ENCODE data around the gene PRICKLE4. TPM values are rescaled to one million over a fixed set of nuclear protein-coding genes. Genes with fewer than 3 reads are reported as not detected.
A peak's percentile ranks its signal among the peaks of the same experiment; 100 is the strongest.
"Not testable (repeated sequence)": the region's sequence is repeated elsewhere in the genome, so short reads cannot be mapped to it uniquely, and the experiment has no call there.

PRICKLE4 gene
- total RNA-seq, 1 donor from 2014 or later: 3.8 TPM

DNA sequence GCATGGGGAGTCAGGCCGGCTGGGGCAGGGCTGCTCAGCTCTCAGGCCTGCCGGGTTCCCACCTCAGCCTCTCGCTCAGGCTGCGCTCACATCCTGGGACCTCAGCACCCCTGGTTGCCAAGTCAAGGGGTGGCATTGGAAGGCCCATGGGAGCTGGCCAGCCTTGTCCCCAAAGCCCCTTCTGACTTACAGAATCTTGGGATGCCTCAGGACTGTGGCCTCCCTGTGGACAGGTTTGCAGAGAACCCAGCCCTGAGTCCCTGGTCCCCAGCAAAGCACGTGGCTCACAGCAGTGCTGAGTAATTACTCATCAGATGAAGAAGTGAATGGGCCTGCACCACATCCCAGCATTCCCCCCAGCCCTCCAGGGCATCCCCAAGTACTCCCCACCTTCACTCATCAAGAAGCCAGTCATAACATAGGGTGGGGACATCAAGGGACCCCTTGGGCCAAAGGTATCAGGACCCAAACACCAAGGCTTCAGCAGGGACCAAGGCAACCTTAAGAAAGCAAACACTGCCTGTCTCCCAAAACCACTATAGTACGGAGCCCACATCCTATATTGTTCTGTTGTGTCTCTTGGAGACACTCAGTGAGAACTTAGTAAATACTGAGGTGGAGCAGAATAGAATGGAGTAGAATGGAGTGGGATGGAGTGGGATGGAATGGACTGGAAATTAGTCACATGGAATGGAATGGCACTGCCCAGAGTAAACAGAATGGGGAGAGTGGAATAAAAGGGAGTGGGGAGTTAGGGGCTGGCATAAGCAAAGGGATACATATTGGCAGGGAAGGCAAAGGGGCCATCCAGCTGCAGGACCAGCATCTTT is 37.0 kb upstream of the PRICKLE4 start:
- no peak for DNase-seq
- intact Hi-C loops (cut with micrococcal nuclease): no loop called here
- ATAC-seq: no peak

DNA sequence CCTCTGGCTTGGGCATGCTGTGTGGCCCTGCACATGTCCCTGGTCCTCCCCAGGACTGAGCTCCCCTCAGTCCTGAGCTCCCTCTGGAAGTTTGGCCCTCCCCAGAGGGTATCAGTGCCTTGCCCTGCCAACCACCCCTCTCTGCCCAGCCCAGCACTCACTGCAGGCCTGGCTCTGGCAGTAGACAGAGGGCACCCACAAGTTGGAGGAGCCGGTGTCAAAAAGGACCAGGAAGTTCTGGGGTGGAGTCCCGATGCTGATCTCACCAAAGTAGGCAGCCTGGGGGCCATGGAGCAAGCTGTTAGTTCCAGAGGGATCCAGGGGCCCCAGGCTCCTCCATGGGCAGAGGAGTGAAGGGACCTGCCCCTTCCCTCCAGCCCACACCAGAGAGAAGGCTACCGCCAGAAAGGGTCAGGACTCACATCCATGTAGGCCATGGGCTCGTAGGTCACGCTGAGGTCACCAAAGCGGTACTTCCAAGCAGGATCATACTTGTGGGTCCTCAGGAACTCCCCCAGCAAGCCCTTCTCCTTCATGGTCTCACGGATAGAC is 36.3 kb upstream of the PRICKLE4 start:
- DNase-seq: no peak
- intact Hi-C loops (cut with micrococcal nuclease): no loop called here
- no peak for ATAC-seq

DNA sequence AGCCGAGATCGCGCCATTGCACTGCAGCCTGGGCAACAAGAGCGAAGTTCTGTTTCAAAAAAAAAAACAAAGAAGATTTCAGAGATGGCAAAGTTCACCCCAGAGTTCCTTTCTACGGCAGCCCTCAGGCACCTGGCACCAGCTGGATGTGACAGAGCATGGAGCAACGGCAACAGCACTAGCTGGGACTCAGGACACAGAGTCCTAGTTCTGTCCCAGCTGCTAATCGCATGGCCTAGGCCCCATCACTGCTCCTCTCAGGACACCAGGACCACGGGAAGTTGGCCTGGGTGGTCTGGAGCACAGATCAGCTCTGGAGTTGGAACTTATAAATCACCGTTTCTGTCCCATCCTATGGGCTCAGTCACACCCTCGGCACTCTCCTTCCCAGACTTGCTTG is 34.5 kb upstream of the PRICKLE4 start:
- intact Hi-C loops (cut with micrococcal nuclease): no loop called here
- ATAC-seq: no peak
- no peak for DNase-seq

DNA sequence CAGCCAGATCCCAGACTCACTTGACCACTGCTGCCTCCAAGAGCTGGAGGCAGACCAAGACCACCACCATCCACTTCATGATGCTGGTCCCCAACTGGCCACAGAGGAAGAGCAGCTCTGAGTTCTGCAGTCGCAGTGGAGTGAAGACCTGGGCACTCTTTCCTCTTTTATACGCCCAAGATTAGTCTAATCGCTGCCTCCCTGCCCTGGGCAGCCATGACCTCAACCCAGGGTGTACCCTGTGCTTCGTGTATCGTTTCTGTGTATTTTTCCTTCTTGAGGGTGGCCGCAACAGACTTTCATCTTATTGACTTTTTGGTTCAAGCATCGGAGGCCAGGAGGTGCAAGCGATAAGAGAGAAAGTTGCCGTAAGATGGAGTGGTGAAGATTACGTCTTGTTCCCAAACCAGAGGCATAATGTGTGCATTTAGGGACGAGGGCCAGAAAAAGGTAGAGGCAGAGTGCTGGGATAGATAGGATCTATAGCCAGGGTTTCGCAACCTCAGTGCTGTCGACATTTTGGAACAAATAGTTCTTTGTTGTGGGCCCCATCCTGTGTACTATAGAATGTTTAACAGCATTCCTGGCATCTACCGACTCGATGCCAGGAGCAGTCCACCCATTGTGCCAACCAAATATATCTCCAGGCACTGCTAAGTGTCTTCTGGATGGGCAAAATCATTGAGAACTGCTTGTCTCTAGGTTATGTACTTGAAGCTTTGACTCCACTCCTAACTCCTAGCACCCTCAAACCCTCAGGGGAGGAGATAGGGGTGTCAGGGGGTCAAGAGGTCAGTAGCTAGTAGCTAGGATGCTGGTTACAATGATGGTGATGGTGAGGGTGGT is 33.1 kb upstream of the PRICKLE4 start, which contains the start of gene PGC:
PGC (minus strand) TSS at position 142 of the 846 bp plus-strand sequence; CDS start at position 79, 63 bp downstream.
- ATAC-seq (no peak), DNase-seq (no peak)
- intact Hi-C loops (cut with micrococcal nuclease): no loop called here

DNA sequence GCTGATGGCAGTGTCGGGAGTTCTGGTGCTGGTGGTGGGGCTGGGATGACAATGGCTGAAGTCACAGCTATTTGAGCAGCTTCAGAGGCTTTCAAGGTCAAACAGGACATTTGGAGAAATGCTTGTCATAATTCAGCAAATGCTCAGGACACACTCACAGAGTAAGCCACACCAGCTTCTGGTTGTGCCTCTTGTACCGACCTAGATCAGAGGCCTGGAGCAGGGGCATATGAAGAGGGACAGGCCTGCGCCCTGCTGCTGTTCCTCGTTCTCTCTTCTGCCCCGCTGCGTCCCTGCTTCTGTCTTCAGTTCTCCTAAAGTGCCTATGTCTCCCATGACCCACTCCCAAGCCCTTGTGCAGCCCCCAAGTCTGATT is 32.5 kb upstream of the PRICKLE4 start:
- DNase-seq: no peak
- intact Hi-C loops (cut with micrococcal nuclease): no loop called here
- no peak for ATAC-seq

DNA sequence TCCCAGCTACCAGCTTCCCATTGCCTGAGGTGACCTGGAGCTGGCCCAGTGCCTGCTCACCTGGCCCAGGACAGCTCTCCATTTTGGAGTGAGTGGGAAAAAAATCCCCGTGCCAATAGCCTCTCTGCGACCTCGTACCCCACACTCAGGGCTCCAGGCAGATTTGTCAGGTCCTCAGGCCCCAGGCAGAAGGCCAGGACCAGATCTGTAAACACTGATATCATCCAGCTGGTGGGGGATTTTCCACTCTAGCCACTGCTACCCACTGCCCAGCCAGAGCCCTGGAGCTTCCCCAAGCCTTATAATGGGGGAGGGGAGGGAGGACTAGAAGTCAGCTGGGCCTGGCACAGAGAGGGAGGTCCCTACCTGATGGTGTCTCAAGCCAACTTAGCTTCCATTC is 32.0 kb upstream of the PRICKLE4 start:
- intact Hi-C loops (cut with micrococcal nuclease): no loop called here
- DNase-seq (no peak), ATAC-seq (no peak)

DNA sequence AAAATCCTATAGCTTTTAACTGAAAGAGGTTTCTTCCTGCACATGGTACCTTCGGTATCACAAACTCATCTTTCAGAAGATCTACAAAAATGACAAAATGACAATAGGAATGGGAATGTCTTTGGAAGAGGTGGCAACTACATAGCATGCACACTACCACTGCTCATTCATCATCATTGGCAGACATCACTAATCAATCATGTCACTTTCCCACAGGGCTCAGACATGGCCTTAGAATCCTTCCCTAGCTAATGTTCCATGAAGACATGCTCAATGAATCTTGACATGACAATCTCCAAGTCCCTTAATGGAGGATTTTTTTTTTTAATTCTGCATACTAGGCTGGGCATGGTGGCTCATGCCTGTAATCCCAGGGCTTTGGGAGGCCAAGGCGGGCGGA is 30.2 kb upstream of the PRICKLE4 start:
- ATAC-seq (no peak), DNase-seq (no peak)
- intact Hi-C loops (cut with micrococcal nuclease): no loop called here

DNA sequence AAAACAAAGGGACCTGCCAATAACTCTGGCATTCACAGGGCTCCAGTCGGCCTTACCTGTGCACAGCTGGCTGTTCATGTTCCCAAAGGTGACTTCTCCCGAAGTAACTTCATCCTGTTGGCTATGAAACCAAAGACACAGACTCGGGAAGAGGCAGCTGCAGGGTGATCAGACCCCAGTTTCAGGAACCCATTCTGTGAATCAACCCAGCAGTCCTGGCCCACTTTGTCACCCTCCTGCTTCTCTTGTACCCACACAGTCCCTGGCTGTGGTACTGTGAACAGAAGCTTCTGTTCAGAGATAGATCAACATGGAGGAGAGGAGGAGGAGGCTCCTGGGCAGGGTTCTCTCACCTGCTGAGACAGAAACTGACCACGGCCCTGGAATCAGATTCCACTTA is 24.7 kb upstream of the PRICKLE4 start:
- ATAC-seq: no peak
- DNase-seq: no peak
- intact Hi-C loops (cut with micrococcal nuclease): no loop called here

DNA sequence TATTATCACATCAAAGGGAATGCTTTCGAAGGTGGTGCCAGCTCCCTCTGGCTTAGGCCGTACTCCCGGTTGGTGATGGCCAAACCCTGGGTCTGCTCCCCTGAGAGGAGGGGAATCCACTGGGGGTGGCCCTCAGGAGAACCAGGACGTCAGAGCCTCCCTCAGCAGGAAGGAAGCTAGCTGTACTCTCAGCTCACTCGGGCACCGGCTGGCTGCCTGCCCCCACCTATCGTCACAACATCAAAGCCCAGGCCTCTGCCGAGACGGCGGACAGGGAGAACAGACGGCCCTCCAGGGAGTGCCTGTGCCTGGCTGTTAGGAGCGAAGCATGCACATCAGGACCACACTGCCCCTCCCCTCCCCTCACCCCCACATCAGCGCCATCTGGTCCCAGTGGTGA is 24.2 kb upstream of the PRICKLE4 start:
- ATAC-seq (no peak), DNase-seq (no peak)
- intact Hi-C loops (cut with micrococcal nuclease): no loop called here

DNA sequence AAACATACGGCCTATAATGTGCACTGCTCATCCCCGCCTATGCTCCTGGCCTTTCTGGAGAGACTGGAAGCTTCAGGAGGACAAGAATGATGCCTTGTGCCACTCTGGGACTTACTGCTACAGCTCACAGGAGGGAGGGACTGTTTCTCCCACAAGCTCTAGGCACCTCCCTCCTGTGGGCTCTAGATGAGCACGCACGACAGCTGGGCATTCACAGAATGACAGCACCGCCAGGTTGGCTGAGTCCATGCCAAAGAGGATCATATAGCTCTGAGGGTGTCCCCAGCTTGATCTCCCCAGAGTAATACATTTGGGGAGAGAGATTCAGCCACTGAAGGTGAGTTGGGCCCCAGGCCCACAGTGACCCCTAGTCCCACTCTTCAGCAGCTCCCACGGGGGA is 23.3 kb upstream of the PRICKLE4 start:
- DNase-seq (no peak), ATAC-seq (no peak)
- intact Hi-C loops (cut with micrococcal nuclease): no loop called here

DNA sequence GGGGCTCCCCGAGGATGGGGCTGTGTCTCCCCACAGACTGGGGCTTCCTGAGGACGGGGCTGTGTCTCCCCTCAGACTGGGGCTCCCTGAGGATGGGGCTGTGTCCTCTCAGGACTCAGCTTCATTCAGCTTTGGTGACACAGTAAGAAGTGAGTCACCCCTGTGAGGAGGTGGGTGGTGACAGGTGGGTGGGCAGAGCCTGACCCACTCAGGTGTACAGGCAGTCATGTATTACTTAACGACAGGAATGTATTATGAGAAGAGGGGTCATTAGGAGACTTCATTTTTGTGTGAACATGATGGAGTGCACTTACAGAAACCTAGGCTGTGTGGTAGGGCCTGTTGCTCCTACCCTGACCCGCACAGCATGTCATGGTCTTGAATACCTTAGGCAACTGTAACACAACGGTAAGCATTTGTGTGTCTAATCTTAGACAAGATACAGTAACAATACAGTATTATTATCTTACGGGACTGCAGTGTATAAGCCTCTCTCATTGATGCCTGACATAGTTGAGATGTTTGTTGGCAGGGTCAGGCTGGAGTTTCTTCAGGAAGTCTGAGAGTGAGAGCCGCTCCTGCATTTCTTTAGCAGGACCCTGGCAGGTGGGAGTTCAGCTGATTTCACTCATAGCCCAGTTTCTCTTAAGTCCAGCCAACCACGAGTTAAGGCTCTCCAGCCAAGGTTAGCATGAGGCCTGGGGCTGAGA is 22.5 kb upstream of the PRICKLE4 start:
- ATAC-seq: no peak
- no peak for DNase-seq
- intact Hi-C loops (cut with micrococcal nuclease): no loop called here

DNA sequence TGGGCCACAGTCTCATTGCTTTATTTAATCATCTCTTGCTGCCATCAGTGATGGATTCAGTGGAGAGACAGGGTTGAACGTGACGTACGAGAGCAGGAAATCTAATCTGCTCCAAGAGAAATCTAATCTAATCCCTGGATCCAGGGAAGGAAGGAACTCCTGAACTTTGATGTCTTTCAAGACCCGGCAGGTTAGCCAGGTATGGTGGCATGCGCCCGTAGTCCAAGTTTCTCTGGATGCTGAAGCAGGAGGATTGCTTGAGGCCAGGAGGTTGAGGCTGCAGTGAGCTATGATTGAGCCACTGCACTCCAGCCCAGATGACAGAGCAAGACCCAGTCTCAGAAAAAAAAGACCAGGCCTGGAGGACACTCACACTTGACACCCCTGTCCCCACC is 21.9 kb upstream of the PRICKLE4 start:
- intact Hi-C loops (cut with micrococcal nuclease): no loop called here
- no peak for ATAC-seq
- no peak for DNase-seq

DNA sequence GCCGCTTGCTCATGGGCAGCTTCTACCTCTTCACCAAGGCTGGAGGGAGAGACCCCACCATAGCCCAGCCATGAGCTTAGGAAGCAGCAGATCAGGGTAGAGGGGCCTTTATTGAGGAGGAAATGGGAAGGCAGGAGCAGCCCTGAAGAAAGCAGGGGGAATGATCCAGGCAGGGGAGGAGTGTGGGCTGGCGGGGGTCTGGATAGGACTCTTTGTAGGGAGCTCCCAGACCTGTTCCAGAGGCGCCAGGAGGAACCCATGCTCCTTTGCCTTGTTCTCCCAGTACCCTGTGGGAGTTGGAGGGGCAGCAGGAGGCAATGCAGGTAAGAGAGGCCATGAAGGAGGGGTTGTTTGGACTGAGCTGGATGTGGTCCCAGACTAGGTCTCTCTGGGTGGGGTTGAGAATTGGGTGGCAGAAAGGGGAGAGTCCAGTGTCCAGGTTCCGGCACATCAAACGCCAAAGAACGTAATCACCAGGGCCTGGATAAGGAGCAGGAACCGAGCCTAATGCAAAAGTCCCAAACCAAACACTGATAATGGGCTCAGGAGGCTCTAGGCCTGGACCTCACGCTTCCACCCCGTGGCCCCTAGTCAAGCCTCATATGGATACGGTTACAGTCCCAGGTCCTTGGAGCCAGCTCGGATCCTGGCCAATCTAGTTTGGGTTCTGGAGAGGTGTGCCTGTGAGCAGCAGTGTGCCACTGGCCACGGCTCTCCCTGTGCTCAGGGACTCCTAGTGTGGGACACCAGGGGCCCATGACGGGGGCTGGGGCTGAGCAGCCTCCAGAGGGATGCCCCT is 21.3 kb upstream of the PRICKLE4 start:
- DNase-seq (no peak), ATAC-seq (no peak)
- intact Hi-C loops (cut with micrococcal nuclease): no loop called here

DNA sequence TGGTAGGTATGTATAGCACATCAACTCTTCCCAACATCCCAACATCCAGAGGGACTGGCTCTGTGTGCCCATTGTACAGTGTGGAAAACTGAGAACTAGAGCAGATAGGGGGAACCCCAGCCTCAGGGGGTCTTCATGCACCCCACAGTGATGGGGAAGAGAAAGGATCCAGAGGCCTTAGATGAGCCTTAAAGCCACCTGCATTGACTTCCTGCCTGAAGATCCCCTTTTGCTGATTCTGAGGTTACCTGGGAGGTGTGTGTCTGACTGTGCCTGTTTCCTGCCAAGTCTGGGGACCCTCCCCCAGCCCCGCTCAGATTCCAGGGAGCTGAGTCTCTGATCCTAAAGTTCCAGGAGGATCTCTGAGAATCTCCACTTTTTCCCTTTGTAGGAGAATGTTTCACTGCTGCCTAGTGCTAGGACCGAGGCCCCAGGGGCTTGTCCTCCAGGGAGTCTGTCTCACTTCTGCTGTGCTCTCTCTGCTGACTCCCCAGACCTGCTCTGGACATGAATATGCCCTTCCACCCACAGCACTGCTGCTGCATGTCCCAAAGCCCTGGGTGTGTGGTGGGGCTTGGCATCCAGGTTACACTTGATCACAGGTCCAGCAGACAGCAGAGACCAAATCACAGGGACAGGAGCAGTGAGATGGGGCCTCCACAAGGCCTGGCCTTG is 20.5 kb upstream of the PRICKLE4 start:
- DNase-seq (no peak), ATAC-seq (no peak)
- intact Hi-C loops (cut with micrococcal nuclease): no loop called here

DNA sequence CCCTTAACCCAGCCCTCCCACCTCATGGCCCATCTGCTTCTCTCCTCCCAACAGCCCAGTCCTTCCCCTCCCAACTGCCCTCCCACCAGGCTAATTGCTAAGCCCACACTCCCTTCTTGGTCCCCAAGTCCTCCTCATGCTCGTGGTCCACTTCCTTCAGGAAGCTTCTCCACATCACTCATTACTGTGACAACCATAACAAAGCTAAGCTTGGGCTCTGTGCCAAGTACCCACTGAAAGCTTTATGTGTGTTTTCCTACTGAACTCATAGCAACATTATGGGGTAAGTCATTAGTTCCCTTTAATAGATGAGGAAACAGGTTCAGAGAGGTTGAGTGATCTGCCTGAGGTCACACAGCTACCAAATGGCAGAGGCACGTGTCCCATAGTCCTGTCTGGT is 17.1 kb upstream of the PRICKLE4 start:
- DNase-seq: no peak
- intact Hi-C loops (cut with micrococcal nuclease): no loop called here
- no peak for ATAC-seq

DNA sequence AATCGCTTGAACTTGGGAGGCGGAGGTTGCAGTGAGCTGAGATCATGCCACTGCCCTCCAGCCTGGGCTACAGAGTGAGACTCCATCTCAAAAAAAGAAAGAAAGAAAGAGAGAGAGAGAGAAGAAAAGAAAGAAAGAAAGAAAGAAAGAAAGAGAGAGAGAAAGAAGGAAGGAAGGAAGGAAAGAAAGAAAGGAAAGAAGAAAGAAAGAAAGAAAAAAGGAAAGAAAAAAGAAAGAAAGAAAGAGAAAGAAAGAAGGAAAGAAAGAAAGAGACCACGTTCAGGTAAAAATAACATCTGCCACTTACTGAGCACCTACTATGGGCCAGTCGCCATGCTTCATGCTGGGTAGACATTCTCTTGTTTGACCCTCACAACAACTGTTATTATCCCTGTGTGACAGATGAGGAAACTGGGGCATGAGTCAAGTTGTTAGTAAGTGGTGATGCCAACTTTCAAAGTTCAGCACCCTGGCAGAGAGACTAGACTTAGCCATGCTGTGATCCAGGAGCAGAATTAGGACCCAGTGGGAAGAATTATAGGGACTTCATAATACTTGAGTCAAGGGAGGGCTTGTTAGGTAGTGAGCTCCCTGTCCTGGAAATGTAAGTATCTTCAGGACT is 14.4 kb upstream of the PRICKLE4 start:
- intact Hi-C loops (cut with micrococcal nuclease); ATAC-seq; DNase-seq: not testable (repeated sequence)

DNA sequence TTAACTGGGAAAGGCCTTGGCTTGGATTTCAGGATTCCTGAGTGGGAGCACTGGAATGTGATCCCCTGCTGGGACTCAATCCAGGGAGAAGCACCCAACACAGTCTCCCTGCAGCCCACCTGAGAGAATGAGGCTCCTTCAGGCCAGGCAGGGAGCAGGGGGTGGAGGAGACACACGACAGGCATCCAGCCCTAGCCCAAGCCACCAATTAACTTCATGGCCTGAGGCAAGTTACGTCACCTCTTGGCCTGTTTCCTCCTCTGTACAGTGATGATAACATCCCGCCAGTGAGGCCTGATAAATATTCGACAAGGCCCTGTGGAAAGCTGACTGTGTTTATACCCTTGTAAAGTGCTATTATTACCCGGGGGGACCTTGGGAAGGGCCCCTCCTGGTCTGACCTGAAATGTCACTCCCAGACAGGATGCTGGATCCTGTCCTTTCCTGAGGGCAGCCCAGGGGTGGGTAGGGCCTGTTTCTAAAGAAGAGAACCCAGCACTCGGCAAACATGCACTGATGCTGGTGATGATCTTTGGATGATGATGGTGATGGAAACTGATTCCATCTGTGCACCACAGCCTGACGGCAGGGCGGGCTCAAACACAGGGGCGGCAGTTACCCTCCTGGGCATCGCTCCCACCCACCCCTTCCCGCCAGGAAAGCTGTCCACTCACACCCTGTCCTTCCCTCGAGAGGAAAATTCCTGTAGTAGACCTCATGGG is 13.3 kb upstream of the PRICKLE4 start:
- intact Hi-C loops (cut with micrococcal nuclease): no loop called here
- ATAC-seq (peak; percentile 91), DNase-seq (no peak)

Measured in left ventricle myocardium superior (tissue), 1 donor.